NCI-H2029 treated with DMSO at 0.1 percent for 48 hours (cell line): ENCODE measurements around the gene TIMM23B.
"Not testable (repeated sequence)": the region's sequence is repeated elsewhere in the genome, so short reads cannot be mapped to it uniquely, and the experiment has no call there.

Experiments used
- DNase-seq: peaks from one replicate; lab custom pipeline; 2025; lab: John Stamatoyannopoulos, UW

The TIMM23B gene

DNA sequence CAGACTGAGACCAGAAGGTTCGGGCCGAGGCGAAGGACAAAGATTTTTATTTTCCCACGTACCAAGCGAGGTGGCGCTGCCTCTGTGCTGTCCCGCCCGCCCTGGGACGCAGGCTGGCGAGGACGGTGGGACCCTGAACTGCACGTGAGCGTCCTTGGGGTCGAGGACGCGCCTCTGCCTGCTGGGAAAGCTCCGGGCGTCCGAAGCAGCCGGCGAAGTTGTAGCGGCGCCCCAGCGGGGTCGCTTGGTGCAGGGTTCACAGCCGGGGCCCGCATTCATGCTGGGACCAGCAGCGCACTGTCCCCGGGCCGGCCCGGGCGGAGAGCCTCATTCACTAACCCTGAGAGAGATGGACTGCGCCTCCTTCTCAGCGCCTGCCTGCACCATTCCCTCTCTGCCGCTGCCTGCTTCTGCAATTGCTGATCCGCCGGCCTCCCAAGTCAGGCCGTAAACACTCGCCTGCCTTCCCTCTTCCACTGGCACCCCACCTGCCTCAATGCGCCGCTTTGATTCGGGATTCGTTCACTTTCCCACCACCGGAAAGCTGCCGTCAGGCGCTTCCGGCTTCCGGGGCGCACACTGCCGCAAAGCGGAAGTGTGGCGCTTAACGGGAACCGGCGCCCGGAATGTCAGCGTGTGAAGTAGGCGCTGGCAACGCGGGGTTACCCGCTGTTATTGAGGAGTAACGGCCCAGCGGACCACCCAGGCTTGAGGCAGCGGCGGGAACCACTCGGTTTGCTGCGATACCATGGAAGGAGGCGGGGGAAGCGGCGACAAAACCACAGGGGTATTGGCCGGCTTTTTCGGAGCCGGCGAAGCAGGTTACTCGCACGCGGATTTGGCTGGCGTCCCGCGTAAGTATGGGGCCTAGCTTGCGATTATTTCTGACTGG is at the start of gene TIMM23B, which contains the start of gene PARG:
Gene TIMM23B, plus strand, starts transcription at position 607 of the 892 bp plus-strand sequence. Its CDS starts 142 bp downstream, at position 749.
Gene PARG, minus strand, starts transcription at position 581 of the 892 bp plus-strand sequence. Its CDS starts 302 bp downstream, at position 279.
- not testable (repeated sequence) for DNase-seq

DNA sequence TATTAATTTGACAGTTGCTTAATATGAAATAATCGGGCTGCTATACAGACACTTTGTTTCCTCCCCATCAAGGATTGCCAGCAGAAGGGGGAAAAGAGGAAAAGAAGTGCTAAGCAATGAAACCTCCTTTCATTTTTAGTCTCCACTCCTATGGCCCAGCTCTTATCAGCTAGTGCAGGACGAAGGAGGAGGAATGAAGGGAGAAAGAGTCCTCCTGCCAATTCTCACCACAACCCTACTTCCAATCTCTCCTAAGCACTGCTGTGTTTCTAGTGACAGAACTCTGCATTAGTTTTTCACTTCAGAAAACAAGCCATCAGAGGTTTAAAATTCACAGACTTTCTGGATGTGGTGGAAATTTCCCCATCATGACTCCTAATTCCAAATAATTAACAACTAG is 41.9 kb upstream of the TIMM23B start:
- DNase-seq = not testable (repeated sequence)

GRCh38 chr10:49900406-49900805 is 41.4 kb upstream of the TIMM23B start:
- DNase-seq = not testable (repeated sequence)

GRCh38 chr10:49903829-49904228 is 38.0 kb upstream of the TIMM23B start:
- not testable (repeated sequence) for DNase-seq

DNA sequence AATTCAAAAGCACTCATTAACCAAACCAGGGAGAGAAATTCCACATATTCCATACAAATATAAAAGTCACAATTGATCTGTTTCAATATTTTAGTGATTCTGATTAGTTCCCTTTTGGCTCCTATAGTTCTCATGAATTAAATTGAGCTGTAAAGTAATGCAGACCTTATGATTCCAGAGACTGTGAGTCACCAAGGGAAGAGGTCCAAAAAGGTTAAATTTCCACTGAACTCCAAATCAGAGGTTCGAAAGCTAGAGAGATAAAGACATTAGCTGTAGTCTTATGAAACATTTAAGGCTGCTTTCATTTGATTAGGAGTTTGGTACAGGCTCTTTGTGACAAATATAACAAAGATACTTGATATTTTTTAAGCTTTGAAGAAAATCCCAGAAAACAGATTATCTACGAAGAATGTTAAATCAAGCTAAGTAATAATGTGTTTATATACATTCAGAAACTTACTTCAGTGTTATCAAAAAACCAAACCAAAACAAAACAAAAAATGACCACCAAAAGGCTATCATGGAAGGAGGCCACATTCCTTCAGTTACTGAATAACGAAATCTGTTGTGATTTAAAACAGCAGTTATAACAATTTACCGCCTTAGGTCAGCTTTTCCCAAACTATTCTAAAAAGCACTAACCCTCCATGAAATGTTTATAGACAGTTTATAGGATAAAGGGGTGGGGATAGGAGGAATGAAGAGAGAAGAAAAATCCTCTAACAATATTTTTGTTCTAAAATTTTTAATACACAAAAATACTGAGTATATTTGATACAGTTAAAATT is 33.4 kb upstream of the TIMM23B start:
- DNase-seq = not testable (repeated sequence)

DNA sequence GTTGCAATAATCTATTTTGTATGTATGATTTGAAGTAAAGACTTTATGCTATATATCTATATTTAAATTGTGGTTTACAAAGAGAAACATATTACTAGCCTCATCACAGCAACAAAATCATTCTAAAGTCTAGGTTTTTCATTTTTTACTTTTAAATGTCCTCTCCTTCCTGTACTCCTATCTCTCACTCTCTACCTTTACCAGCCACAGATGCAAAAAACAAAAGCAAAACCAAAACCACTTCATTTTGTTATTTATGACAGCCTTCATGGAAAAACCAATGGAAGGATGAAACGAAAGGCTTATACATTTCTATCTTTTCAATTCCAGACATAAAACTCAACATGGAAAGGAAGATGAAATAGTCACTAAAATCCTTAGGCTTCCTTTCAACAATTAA is 31.6 kb upstream of the TIMM23B start:
- DNase-seq = not testable (repeated sequence)

DNA sequence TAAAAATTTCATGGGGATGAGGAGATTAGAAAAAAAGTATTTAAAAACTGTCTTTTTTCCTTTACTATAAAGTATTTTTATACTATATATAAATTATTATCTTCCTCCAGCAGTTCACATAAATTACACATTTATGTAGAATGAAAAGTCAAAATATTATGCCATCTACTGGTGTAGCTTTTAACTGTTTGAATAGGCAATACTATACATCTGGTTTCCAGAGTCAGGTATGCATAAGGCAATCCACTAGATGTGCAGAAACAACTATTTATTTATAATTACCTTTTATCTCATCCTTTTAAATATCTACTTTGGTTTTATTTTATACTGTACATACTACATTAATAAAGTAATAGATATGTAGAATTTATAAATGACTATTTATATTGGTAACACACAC is 25.4 kb upstream of the TIMM23B start:
- DNase-seq = not testable (repeated sequence)

- not testable (repeated sequence) for DNase-seq
Measured at GRCh38 chr10:49917927-49918326, 23.9 kb upstream of the TIMM23B start.

DNA sequence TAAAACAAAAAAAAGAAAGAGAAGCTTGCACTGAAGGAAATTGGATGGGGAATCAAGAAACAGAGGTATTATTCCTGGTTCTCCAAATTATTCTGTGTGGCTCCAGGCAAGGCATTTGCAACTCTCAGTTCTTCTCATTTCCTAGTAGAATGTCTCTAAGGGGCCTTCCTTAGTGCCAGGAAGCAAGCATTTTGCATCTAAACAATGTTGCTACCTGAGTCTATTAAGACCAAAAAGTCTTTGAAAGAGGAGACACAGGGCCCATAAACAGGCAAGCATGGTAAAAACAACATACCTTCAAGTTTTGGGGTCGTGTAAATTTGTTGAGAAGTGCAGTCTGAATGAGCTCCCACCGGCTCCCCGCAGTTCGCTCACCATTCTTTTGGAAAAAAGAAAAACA is 19.8 kb upstream of the TIMM23B start:
- not testable (repeated sequence) for DNase-seq

DNA sequence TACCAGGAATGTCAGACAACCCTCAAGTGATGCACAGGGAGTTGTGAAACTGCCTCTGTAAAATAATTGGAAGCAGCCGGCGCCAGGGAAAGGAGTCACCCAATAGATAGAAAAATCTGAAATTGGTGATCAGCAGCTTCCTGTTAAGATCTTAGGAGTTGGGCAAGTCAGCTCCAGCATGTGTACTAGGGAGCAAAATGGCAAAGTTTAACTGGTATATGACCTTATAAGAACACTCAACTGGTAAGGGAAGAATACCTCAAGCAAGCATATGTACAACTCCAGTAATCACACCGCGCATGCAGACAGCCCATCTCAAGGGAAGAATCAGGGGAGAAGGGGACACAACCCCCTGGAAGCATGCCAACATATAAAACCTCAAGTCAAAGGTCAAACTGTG is 18.3 kb upstream of the TIMM23B start:
- not testable (repeated sequence) for DNase-seq

GRCh38 chr10:49931276-49931675 is 10.6 kb upstream of the TIMM23B start:
- not testable (repeated sequence) for DNase-seq

GRCh38 chr10:49931959-49932728 is 9.7 kb upstream of the TIMM23B start:
- not testable (repeated sequence) for DNase-seq

DNA sequence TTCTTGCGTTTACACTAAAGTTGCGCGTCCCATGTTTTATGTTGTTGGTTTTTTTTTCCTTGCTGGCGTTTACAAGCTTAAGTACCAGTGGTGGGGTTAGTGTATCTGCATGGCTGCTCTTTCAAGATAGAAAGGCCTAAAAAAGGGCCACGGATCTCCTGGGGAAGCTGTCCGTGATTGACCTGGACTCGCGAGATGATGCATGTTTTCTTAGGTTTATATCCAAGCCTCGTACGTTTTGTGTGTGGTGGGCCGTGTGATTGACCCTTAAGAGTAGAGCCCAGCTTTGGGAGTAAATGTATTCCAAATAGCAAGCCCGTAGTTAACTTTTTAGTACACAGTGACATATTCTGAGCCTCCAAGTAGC is 469 bp downstream of the TIMM23B start:
- DNase-seq = not testable (repeated sequence)

DNA sequence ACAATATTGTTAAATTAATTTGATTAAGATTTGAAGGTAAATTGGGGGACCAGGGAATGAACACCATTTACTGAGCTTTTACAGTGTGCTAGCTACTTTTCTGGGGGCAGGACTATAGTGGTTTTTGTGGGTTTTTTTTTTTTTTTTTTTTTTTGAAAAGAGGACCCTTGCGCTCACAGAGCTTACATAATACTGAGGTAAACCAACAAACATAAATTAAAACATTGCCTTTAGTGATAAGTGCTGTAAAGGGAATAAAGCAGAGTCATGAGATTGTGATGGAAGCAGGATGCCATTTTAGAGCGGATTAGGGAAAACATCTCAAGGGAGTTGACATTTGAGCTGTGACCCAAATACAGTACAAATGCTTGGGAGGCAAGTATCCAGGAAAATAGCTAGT is 1.8 kb downstream of the TIMM23B start:
- DNase-seq = not testable (repeated sequence)

- not testable (repeated sequence) for DNase-seq
Measured at GRCh38 chr10:49948142-49948541, 6.3 kb downstream of the TIMM23B start.

- not testable (repeated sequence) for DNase-seq
Measured at GRCh38 chr10:49948737-49949136, 6.9 kb downstream of the TIMM23B start.

- not testable (repeated sequence) for DNase-seq
Measured at GRCh38 chr10:49952006-49952405, 10.2 kb downstream of the TIMM23B start.

DNA sequence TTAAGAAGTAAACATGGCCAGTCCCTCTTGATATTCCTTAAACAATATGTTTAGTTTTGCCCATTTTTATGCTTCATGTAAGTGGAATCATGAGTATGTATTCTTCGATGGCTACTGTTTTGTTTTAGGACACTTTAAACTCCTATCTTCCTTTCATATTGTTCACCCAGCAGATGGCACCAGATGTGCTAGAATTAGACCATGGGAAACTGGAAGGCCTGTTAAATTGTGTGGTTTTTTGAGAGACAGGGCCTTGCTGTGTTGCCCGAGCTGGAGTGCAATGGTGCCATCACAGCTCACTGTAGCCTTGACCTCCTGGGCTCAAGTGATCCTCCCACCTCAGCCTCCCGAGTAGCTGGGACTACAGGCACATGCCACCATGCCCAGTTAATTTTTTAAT is 11.3 kb downstream of the TIMM23B start:
- DNase-seq = not testable (repeated sequence)

DNA sequence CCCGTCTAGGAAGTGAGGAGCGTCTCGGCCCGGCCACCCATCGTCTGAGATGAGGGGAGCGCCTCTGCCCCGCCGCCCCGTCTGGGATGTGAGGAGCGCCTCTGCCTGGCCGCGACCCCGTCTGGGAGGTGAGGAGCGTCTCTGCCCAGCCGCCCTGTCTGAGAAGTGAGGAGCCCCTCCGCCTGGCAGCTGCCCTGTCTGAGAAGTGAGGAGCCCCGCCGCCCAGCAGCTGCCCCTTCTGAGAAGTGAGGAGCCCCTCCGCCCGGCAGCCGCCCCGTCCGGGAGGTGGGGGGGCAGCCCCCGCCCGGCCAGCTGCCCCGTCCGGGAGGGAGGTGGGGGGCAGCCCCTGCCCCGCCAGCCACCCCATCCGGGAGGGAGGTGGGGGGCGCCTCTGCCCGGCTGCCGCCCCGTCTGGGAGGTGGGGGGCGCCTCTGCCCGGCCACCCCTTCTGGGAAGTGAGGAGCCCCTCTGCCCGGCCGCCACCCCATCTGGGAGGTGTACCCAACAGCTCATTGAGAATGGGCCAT is 28.5 kb downstream of the TIMM23B start:
- DNase-seq = not testable (repeated sequence)

DNA sequence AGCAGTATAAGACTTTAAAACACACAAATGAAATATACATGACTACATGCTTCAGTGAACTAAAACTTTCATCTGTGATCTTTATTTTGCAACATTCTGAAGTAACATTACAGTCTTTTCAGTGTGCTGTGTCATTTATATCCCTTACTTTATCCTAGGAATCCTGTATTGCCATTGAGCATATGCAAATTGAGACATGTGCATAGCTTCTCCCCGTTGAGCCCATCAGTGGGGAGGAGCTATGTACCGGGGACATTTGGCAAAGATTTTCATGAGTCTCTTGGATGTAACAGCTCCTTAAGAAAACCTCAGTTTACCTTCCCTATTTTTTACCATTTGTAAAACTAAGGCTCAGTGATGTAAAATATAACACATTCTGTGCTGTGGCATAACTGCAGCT is 29.6 kb downstream of the TIMM23B start:
- DNase-seq = not testable (repeated sequence)

DNA sequence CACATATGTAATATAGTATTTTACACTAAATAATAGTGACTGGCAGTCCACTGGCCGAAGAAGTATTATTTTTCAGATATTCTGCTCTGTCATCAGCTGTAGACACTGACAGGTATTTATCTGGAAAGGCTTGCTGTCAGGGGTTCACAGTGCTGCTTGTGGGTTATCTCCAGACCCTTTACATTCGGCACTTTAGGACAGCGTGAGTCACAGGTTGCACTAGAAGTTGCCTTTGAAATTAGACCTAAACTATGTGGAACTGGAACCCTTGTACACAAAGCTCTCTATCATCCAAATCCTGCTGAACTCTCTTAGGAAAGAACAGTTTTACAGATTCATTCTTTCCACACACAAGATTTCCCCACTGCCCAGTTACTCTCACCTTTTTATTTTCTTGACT is 30.2 kb downstream of the TIMM23B start:
- DNase-seq = not testable (repeated sequence)
